ENCODE data around the gene SLC6A6. TPM values are rescaled to one million over a fixed set of nuclear protein-coding genes. Genes with fewer than 3 reads are reported as not detected.

Gene SLC6A6
- total RNA-seq, 1 donor from 2014 or later = 24.2 TPM

DNA sequence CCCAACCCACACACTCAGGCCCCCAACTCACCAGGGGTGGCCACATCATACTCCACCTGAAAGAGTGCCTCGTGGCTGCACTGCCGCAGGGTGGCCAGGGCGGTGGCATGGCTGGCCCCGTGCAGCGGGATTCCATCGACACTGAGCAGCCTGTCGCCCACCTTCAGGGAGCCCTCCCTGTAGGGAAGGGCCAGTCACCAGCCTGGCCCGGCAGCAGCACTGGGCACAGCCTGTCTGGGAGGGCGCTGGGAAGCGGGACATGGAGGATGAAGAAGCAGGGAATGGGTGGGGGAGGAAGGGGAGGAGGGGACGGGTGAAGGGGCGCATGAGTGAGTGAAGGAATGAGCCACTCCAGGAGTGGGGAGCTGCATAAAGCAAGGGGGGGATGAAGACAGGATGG lies 119.2 kb downstream of the SLC6A6 start:
- no peaks in the 10 kb centered on the region for H4K20me1 ChIP-seq (ENCODE audit: insufficient read depth, low read length)
- H3K9ac ChIP-seq (ENCODE audit: low read length) = no peak overlapping the region
- H3K4me3 ChIP-seq (ENCODE audit: insufficient read depth, low read depth, low read length) = no peak overlapping the region
- H3K27ac Mint-ChIP-seq (ENCODE audit: unreplicated experiment) = no peak overlapping the region
- DNase-seq (ENCODE audit: low read depth) (no peak), FAIRE-seq (no peak)
- H3K27me3 ChIP-seq (ENCODE audit: insufficient read depth, low read length) = peaks cover 29% of the 10 kb centered on the region
- H3K4me3 Mint-ChIP-seq (ENCODE audit: unreplicated experiment) = no peak overlapping the region
- peaks cover 2% of the 10 kb centered on the region for H3K36me3 Mint-ChIP-seq (ENCODE audit: low read depth, unreplicated experiment)
- H3K4me1 ChIP-seq (ENCODE audit: insufficient read depth, low read length) = no peaks in the 10 kb centered on the region
- H2AFZ ChIP-seq (ENCODE audit: low read depth, low read length) = no peak overlapping the region
- H3K79me2 ChIP-seq (ENCODE audit: insufficient read depth, low read length) = no peaks in the 10 kb centered on the region
- H3K27me3 Mint-ChIP-seq (ENCODE audit: low read depth, unreplicated experiment) = peaks cover 39% of the 10 kb centered on the region
- peaks cover 14% of the 10 kb centered on the region for H3K4me1 Mint-ChIP-seq (ENCODE audit: low read depth, unreplicated experiment)
- H3K27ac ChIP-seq (ENCODE audit: low read depth, low read length) = no peak overlapping the region
- no peak overlapping the region for H3K4me2 ChIP-seq (ENCODE audit: low read length)
- no peaks in the 10 kb centered on the region for H3K9me3 Mint-ChIP-seq (ENCODE audit: unreplicated experiment)
- TF ChIP-seq, protein P1, sequence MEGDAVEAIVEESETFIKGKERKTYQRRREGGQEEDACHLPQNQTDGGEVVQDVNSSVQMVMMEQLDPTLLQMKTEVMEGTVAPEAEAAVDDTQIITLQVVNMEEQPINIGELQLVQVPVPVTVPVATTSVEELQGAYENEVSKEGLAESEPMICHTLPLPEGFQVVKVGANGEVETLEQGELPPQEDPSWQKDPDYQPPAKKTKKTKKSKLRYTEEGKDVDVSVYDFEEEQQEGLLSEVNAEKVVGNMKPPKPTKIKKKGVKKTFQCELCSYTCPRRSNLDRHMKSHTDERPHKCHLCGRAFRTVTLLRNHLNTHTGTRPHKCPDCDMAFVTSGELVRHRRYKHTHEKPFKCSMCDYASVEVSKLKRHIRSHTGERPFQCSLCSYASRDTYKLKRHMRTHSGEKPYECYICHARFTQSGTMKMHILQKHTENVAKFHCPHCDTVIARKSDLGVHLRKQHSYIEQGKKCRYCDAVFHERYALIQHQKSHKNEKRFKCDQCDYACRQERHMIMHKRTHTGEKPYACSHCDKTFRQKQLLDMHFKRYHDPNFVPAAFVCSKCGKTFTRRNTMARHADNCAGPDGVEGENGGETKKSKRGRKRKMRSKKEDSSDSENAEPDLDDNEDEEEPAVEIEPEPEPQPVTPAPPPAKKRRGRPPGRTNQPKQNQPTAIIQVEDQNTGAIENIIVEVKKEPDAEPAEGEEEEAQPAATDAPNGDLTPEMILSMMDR (IDR thresholded peaks at IDR 0.05; ENCODE audit: insufficient read depth, low read depth, low read length) = no peak
- TF ChIP-seq EZH2 (IDR thresholded peaks at IDR 0.05; ENCODE audit: insufficient read depth, low read length) = no peak
- H3K36me3 ChIP-seq (ENCODE audit: insufficient read depth, low read length) = no peaks in the 10 kb centered on the region
- no peaks in the 10 kb centered on the region for H3K9me3 ChIP-seq (ENCODE audit: insufficient read depth, low read depth, low read length)

GRCh38 chr3:14522129-14522691 lies 119.8 kb downstream of the SLC6A6 start:
- Mint-ChIP-seq H3K4me3 (ENCODE audit: unreplicated experiment) (no peak overlapping the region), H3K9me3 (ENCODE audit: unreplicated experiment) (no peaks in the 10 kb centered on the region), H3K27me3 (ENCODE audit: low read depth, unreplicated experiment) (peaks cover 35% of the 10 kb centered on the region), H3K27ac (ENCODE audit: unreplicated experiment) (peak overlapping the region; percentile 53), H3K36me3 (ENCODE audit: low read depth, unreplicated experiment) (peaks cover 2% of the 10 kb centered on the region), H3K4me1 (ENCODE audit: low read depth, unreplicated experiment) (peaks cover 14% of the 10 kb centered on the region)
- DNase-seq (ENCODE audit: low read depth) (no peak), FAIRE-seq (no peak)
- Histone ChIP-seq H3K36me3 (ENCODE audit: insufficient read depth, low read length) (no peaks in the 10 kb centered on the region), H3K4me2 (ENCODE audit: low read length) (no peak overlapping the region), H3K9ac (ENCODE audit: low read length) (no peak overlapping the region), H3K27ac (ENCODE audit: low read depth, low read length) (no peak overlapping the region), H3K79me2 (ENCODE audit: insufficient read depth, low read length) (no peaks in the 10 kb centered on the region), H4K20me1 (ENCODE audit: insufficient read depth, low read length) (no peaks in the 10 kb centered on the region), H3K9me3 (ENCODE audit: insufficient read depth, low read depth, low read length) (no peaks in the 10 kb centered on the region), H3K4me1 (ENCODE audit: insufficient read depth, low read length) (no peaks in the 10 kb centered on the region), H2AFZ (ENCODE audit: low read depth, low read length) (no peak overlapping the region), H3K27me3 (ENCODE audit: insufficient read depth, low read length) (peaks cover 24% of the 10 kb centered on the region), H3K4me3 (ENCODE audit: insufficient read depth, low read depth, low read length) (no peak overlapping the region)
- TF ChIP-seq EZH2 (IDR thresholded peaks at IDR 0.05; ENCODE audit: insufficient read depth, low read length) = no peak
- TF ChIP-seq, protein P1 (IDR thresholded peaks at IDR 0.05; ENCODE audit: insufficient read depth, low read depth, low read length) = no peak

GRCh38 chr3:14522768-14523167 lies 120.4 kb downstream of the SLC6A6 start:
- FAIRE-seq (no peak), DNase-seq (ENCODE audit: low read depth) (no peak)
- Histone ChIP-seq H3K9ac (ENCODE audit: low read length) (no peak overlapping the region), H3K27ac (ENCODE audit: low read depth, low read length) (no peak overlapping the region), H3K4me3 (ENCODE audit: insufficient read depth, low read depth, low read length) (no peak overlapping the region), H3K27me3 (ENCODE audit: insufficient read depth, low read length) (peaks cover 23% of the 10 kb centered on the region), H3K9me3 (ENCODE audit: insufficient read depth, low read depth, low read length) (no peaks in the 10 kb centered on the region), H3K79me2 (ENCODE audit: insufficient read depth, low read length) (no peaks in the 10 kb centered on the region), H3K4me1 (ENCODE audit: insufficient read depth, low read length) (no peaks in the 10 kb centered on the region), H4K20me1 (ENCODE audit: insufficient read depth, low read length) (no peaks in the 10 kb centered on the region), H3K4me2 (ENCODE audit: low read length) (no peak overlapping the region), H2AFZ (ENCODE audit: low read depth, low read length) (no peak overlapping the region), H3K36me3 (ENCODE audit: insufficient read depth, low read length) (no peaks in the 10 kb centered on the region)
- peaks cover 2% of the 10 kb centered on the region for H3K36me3 Mint-ChIP-seq (ENCODE audit: low read depth, unreplicated experiment)
- TF ChIP-seq, protein P1 (IDR thresholded peaks at IDR 0.05; ENCODE audit: insufficient read depth, low read depth, low read length) = no peak
- TF ChIP-seq EZH2 (IDR thresholded peaks at IDR 0.05; ENCODE audit: insufficient read depth, low read length) = no peak
- H3K4me1 Mint-ChIP-seq (ENCODE audit: low read depth, unreplicated experiment) = peaks cover 14% of the 10 kb centered on the region
- no peak overlapping the region for H3K27ac Mint-ChIP-seq (ENCODE audit: unreplicated experiment)
- H3K4me3 Mint-ChIP-seq (ENCODE audit: unreplicated experiment) = no peak overlapping the region
- H3K27me3 Mint-ChIP-seq (ENCODE audit: low read depth, unreplicated experiment) = peaks cover 30% of the 10 kb centered on the region
- H3K9me3 Mint-ChIP-seq (ENCODE audit: unreplicated experiment) = no peaks in the 10 kb centered on the region

All from astrocyte (in vitro differentiated cells and primary cell).